Stimulated activated CD4-positive, alpha-beta T cell treated with anti-CD3 and anti-CD28 coated beads, Interleukin-2, amount 100 ng/mL, for 4 hours (primary cell): ENCODE data around the gene AGRP.
A peak's percentile ranks its signal among the peaks of the same experiment; 100 is the strongest.
"Not testable (repeated sequence)": the region's sequence is repeated elsewhere in the genome, so short reads cannot be mapped to it uniquely, and the experiment has no call there.

Experiments
- DNase-seq: peaks from one replicate; pipeline ENCODE4 v3.0.0-alpha.2; 2020; ENCODE audit warnings: low read depth

Gene AGRP, protein sequence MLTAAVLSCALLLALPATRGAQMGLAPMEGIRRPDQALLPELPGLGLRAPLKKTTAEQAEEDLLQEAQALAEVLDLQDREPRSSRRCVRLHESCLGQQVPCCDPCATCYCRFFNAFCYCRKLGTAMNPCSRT

DNA sequence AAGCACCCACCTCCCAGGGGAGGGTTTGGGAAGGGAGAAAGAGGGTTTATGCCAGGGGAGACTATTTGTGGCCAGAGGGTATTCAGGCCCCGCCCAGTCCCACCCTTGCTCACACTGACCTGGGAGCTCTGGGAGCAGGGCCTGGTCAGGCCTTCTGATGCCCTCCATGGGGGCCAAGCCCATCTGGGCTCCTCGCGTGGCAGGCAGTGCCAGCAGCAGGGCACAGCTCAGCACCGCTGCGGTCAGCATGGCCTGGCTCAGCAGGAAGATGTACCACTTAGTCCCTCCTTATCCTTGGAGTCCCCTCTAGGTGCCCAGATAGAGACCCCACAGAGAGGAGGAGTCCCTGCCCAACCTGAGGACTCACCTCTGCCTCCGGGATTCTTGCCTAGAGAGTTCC, at the start of gene AGRP:
Gene AGRP (minus strand): TSS at position 398 of the 400 bp plus-strand sequence. CDS start 149 bp downstream, at position 249.
- no peak for DNase-seq

DNA sequence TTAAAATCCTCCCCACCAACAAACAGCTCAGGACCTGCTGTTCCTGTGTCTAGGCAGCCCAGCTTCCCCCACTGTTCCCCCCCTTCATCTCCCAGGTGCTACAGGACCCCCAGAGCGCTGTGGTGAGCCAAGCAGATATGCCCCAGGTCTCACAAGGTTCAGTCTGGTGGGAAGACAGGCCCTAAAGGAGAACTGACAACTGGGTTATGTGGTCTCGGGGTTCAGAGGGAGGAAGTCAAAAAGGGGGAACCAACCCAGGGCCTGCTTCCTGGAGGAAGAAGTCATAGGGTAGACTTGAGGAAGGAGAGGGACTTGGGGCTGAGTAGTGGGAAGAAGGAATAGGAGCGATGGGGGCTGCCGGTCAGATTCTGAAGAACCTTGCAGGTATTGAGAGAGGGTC, 47.9 kb upstream of the AGRP start:
- no peak for DNase-seq

DNA sequence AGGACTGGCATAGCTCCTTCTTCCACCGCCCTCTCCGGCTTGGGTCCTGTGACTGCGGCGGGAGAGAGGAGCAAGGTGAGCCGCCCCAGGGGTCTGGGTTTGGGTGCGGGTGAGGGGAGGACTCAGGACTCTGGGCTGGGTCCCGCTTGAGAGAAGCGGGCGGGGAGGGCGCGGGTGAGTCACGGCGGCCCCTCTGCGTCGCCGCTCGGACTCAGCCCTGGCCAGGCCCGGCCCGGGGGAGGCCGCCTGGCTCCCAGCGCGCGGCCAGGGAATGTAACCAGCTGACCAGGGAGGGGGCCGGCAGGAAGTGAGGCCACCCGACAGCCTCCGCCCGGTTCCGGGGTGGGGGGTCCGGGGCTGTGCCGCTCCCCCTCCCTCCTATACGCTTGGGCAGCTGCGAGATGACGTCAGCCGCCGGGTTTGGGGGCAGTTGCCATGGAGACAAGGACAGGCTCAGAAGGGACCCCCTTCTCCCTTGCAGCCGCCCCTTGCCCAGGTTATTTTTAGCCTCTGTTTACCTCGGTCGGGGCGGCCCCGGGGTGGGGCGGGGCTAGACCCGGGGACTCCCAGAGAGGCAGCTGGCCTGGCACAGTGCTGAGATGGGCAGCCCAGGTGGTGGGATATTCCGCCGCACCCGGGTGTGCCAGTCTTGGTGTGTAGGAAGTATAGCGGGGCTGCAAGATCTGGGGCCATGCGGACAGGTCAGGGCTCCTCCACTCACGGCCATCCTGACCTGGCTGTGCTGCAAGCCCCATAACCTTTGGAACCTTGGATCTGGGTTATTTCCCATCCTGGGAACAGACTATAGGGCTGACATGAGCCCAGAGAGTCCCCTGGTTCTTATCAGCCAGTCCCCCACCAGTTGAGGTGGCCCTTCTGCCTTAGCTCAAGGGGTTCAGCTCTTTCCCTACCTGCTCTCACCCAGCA, 46.9 kb upstream of the AGRP start:
- DNase-seq, result no peak

DNA sequence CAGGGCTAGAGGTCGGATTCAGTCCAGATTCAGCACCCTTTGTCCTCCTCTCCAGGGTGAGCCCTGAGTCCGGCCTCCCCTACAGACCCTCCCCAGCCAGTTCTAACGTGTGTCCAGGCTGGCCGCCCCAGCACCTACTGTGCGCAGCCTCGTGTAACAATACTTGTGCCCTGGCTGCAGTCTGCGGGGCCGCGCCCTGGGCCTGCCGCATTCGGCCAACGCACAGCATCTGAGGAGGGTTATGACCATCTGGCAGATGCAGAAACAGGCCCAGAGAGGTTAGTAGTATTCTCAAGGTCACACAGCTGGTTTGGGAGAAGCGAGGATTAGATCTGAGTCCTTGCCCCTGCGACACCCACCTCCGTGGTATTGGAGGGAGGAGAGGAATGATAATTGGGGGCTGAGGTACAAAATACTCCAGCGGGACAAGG, 46.2 kb upstream of the AGRP start:
- no peak for DNase-seq

DNA sequence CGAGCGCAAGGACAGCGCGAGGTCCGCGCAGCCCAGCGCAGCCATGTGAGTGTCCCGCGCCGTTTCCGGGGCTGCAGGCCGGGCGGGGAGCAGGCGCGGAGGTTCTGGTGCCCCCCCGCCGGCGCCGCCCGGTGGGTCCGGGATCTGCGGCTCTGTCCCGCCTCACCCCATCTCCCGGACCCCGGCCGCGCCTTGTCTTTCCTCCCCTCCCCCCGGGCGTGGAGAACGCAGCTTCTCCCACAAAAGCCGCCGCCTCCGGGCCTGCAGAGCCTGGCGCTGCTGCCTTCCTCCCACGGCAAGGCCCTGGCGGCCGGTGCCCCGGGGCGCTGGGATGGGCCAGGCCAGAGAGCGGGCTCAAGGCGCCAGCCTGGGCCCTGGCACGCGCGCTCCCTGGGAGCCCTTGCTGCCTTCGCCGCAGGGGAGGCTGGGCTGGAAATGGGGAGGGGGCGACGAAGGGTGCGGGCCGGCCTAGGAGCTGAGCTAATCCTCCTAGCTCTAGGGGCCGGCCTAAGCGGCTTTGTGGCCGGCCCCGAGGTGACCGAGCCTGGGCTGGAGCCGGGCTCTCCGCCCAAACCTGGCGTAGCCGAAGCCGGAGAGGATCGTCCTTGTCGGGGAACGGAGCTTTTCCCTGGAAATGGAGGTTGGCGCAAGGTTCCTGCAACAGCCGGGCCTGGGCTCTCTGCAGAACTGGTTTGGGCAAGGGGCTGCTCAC, 45.7 kb upstream of the AGRP start:
- no peak for DNase-seq

DNA sequence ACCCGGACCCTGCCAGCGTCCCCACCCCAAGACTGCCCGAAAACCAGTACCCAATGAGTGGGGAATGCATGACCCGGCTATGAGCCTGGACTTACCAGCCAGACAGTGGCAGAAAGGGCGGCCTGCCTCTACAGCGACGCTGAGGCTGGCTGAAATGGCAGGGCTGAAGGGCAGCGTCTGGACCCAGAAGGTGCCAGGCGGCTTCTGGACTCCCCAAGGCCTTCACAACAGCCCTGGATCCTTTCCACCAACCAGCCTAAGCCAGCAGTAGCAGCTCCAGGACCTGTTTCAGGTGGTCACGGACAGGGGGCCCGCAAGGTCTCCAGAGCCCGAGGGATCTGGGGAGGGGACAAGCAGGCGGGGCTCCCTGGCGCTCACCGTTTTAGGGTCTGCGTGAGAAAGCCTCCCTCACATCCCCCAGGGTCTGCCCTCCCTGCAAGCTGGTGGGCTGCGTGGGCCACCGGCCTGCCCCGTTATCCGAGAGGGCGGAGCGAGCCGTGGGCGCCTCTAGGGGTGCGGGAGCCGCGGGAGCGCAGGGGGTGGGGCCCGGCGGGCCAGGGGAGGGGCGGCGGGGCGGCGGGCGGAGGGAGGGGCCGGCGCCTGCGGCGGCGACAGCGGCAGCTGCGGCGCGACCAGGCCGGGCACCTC, 45.0 kb upstream of the AGRP start, which contains the start of gene RIPOR1:
Gene RIPOR1 (plus strand): TSS at position 608 of the 648 bp plus-strand sequence. CDS start 9,618 bp downstream, outside the sequence.
- no peak for DNase-seq

DNA sequence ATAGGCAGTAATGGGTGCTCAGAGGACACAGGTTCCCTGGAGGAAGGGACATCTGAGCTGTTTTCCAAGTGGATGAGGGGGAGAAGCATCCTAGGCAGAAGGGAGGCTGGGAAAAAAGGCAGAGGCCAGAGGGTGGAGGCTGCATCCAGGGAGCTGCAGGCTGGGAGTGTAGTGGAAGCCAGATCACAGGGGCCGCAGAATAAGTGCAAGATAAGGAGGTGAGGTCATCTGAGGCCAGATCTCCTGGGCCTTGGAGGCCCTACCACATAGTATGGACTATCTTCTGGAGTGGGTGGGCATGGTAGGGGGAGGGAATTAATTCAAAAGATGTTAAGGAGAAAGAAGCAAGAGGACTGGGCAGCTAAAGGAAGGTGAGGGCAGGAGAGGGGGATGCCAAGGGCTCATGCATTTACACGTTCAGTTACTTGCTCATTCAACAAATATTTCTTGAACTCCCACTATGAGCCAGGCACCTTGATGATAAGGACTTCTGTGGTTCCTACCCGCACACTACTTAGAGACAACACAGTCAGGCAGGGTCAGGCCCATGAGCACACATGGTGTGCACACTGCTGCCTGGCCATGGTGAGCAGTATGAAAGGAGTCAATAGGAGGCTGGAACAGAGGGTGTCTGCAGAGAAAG, 42.9 kb upstream of the AGRP start:
- DNase-seq, result no peak

DNA sequence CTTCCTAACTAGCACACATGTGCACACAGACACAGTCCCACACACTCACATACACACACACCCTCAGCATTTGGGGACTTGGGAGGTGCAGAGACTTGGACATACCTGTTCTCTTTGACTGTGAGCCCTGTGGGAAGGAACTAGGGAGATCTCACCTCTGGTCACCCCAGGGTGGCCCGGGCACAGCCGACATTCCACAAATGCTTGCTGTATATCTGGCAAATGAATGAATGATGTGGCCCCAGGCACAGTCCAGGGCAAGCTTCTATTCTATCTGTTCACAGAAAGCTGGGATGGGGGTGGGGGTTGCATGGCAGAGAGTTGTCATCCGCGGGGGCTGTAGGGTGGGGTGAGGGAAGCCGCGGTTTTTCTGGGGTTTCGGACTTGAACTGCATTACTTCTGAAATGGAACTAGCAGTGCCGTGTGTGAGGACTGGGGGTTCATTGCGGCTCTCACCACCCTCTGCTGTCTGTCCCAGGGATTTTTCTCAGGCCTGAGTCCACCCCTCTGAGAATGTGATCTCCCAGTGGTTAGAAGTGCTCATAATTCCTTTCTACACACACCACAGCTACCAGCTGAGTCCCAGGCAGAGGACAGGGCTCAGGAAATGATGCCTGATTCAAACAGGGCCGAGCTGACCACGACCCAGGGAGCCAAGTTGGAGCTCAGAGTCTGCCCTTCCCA, 42.0 kb upstream of the AGRP start:
- no peak for DNase-seq

DNA sequence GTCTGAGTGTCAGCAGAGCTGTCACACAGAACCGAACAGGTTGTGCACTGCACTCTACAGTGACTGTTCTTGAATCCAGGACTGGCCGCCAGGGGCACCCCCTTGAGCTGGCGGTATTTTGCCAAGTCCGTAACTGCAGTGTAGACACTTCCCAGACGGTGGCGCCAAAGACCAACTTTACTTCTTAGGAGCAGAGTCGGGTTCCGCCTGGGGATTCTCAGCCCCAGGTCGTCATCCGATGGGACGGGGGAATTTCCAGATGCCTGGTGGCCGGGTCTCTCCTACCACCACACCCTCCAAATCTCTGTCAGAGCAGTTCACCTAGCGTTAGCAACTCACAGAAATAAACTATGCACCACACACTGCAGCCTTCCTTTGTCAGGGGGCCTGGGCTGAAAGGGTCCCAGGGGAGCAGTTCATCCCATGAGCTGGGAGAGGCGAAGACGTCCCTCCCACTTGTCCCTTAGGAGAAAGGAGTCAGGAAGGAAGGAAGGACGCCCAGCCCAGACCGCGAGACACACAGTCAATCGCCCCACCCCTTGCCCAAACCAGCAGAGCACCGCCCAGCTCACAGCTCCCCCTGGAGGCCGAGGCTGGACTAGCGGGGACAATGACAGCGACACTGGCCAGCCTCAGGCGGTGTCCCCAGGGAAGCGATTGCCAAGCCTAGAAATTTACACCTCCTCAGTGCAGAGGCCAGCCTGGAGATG, 37.9 kb upstream of the AGRP start:
- peak; percentile 94 for DNase-seq

DNA sequence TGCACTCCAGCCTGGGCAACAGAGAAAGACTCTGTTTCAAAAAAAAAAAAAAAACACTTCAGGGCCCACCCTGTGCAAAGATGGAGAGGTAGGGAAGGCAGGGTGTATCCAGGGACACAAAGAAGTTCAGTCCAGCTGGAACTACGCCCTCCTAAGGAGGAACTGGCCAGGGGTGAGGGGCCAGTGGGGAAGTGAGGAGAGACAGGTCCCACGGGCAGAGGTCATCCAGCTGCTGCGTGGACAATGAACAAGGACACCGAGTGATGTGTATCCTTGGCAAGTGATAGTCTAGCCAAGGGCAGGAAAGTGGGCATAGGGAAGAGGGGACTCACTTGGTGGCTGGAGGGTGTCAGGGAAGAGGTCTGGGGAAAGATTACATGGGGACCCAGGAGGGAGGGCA, 35.9 kb upstream of the AGRP start:
- DNase-seq, result no peak

DNA sequence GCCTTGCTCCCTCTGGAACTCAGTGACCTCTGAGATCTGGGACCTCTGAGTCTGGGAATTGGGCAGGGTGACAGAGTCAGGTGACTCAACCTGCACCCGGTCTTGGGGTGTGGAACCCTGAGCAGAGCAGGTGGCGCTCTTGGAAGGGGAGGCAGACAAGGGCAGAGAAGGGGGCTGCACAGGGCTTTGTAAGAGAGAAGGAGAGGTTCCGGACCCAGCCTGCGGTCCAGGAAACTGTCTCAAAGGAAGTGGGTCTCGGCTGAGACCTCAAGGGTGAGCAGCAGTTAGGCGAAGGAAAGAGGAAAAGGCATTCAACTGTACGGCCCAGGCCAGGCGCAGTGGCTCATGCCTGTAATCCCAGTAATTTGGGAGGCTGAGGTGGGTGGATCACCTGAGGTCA, 35.3 kb upstream of the AGRP start:
- DNase-seq, result no peak

DNA sequence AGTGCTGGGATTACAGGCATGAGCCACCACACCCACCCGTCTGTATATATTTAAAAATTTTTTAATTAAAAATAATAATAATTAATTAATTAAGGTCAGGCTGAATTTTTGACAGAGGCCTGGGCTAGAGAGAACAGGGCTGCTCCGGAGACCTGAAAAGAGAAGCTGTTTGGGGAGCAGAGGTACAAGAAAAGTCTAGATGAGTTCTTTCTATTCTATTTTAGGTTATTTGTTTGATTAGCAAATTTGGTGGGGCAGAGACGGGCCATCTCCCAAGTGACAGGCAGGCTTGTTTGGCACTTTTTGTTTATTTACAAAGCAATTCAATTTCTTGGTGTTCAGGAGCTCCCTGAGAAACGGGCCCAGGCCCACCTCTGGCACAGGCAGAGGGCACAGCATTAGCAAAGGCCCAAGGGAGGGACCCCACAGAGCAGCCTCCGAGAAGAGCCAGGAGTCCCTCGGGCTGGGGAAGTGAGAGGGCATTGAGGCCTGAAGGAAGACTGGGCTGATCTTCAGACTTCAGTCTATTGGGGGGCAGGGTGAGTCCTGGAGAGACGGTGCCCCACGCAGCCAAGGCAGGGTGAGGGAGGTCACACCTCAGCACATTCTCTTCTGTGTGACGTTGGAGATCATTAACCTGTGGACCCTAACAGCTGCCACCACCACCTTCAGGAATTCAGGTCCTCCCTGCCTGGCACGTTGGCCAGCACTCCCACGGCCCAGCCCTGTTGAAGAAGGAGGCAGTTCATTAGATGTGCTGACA, 34.5 kb upstream of the AGRP start:
- no peak for DNase-seq

DNA sequence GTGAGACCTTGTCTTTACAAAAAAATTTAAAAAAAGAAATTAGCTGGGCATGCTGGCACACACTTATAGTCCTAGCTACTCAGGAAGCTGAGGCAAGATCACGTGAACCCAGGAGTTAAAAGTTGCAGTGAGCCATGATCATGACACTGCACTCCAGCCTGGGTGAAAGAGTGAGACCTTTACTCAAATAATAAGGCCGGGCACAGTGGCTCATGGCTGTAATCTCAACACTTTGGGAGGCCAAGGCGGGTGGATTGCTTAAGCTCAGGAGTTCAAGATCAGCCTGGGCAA, 33.8 kb upstream of the AGRP start:
- no peak for DNase-seq

DNA sequence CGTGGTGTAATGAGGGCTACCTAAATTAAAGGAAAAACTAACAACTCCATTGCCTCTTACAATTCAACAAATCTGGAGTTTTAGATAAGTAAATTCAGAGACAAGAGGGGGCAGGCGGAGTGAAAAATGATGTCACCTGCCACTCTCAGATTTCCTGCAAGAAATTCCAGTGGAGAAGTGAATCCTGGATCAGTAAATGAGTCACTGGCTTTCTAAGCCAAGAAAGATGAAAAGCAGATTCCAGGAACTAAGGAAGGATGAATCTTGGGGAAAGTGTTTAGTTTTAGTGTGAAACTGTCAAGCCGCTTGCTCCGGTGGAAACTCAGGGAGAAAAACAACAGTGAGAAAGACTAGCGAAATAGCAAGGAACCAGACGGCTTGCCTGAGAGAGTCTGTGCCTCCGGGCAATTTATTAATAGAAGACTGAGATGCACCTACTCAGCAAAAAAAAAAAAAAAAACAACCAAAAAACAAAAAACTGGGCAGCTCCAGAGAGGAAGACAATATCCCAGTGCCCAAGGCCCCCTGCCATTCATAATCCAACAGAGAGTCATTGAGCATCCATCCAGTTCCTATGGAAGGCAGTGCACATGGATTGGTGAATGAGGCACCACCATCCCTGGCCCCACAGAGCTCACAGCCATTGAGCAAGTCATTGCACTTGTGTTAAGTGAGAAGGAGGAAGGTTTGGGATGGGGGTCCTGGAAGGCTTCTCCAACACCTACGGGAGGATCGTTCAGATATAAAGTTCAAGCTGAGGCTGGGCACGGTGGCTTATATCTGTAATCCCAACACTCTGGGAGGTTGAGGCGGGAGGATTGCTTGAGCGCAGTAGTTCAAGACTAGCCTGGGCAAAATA, 33.2 kb upstream of the AGRP start:
- no peak for DNase-seq

DNA sequence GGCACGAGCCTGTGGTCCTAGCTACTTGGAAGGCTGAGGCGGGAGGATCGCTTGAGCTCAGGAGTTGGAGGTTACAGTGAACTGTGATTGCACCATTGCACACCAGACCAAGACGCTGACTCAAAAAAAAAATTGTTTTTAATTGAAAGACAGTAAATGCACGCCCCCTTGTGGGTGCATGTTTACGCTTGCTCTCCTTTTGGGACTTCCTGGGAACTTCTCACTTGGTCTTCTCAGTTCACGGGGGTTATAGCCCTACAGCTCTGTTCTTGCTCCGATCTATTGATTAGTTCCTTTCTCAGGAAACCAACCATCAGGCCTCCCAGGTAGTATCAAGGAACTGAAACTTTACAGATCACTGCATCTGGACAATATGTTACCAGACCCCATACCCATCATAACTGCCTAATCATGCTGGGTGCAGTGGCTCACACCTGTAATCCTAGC, 31.1 kb upstream of the AGRP start:
- DNase-seq, result peak; percentile 68

DNA sequence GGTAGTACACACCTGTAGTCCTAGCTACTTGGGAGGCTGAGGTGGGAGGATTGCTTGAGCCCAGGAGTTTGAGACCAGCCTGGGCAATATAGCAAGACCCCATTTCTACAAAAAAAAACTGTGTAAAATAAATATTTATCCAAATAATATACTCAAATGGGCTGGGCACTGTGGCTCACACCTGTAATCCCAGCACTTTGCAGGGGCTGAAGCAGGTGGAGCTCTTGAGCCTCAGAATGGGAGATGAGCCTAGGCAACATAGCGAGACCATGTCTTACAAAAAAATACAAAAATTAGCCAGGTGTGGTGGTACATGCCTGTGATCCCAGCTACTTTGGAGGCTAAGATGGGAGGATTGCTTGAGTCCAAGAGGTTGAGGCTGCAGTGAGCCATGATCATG, 30.5 kb upstream of the AGRP start:
- not testable (repeated sequence) for DNase-seq

DNA sequence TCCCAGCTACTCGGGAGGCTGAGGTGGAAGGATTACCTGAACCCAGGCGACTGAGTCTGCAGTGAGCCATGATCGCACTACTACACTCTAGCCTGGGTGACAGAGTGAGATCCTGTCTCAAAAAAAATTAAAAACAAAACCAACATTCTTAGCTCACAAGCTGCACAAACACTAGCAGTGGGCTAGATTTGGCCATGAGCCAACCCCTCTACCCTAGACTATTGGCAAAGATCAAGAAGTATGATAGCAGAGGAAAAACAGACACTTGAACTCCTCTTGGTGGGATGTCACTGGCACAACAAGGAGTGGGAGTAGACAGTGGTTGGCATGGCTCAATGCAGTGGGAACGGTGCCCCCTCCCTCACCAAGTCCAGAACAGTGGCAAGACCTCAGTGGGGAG, 25.7 kb upstream of the AGRP start:
- no peak for DNase-seq

DNA sequence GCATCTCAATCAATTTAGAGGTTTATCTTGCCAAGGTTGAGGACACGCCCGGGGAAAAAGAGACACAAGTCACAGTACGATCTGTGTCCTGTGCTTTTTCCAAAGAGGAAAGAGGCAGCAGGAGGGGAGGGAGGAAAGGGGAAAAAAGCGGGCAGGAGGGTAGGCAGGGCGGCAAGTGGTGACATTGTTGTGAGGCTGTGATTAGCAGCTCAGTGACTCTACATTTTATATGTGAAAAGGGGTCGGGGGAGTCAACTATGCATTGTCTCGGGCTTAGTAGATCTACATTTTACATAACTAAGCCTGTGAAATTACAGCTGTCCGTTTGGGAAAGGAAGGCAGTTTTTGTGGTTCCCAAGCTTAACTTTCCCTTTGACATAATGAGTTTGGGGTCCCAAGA, 23.1 kb upstream of the AGRP start:
- DNase-seq, result no peak
